ENCODE data around the gene ZNF625.

GRCh38 chr19:12113121-12113520, 43.4 kb downstream of the ZNF625 start:
- TF ChIP-seq FOXA2 (IDR thresholded peaks at IDR 0.05) (no peak), GABPA (IDR thresholded peaks at IDR 0.05 in 1 of 2, conservative IDR thresholded peaks at IDR 0.05 in 1 of 2) (no peak), RAD21 (IDR thresholded peaks at IDR 0.05) (no peak), YY1 (IDR thresholded peaks at IDR 0.05) (no peak), SP1 (IDR thresholded peaks at IDR 0.05) (no peak), RXRA (IDR thresholded peaks at IDR 0.05) (no peak), JUND (IDR thresholded peaks at IDR 0.05) (no peak), EGR1 (IDR thresholded peaks at IDR 0.05; ENCODE audit: low read depth in 2 of 2) (no peak), REST (IDR thresholded peaks at IDR 0.05) (no peak), FOXA1 (IDR thresholded peaks at IDR 0.05) (no peak), TAF1 (conservative IDR thresholded peaks at IDR 0.05) (no peak)
- TF ChIP-seq, protein P1, sequence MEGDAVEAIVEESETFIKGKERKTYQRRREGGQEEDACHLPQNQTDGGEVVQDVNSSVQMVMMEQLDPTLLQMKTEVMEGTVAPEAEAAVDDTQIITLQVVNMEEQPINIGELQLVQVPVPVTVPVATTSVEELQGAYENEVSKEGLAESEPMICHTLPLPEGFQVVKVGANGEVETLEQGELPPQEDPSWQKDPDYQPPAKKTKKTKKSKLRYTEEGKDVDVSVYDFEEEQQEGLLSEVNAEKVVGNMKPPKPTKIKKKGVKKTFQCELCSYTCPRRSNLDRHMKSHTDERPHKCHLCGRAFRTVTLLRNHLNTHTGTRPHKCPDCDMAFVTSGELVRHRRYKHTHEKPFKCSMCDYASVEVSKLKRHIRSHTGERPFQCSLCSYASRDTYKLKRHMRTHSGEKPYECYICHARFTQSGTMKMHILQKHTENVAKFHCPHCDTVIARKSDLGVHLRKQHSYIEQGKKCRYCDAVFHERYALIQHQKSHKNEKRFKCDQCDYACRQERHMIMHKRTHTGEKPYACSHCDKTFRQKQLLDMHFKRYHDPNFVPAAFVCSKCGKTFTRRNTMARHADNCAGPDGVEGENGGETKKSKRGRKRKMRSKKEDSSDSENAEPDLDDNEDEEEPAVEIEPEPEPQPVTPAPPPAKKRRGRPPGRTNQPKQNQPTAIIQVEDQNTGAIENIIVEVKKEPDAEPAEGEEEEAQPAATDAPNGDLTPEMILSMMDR (IDR thresholded peaks at IDR 0.05; ENCODE audit: low read depth, low read length, missing input control): no peak
- TF ChIP-seq, protein P2, sequence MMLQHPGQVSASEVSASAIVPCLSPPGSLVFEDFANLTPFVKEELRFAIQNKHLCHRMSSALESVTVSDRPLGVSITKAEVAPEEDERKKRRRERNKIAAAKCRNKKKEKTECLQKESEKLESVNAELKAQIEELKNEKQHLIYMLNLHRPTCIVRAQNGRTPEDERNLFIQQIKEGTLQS (IDR thresholded peaks at IDR 0.05): no peak
- TF ChIP-seq, protein P3, sequence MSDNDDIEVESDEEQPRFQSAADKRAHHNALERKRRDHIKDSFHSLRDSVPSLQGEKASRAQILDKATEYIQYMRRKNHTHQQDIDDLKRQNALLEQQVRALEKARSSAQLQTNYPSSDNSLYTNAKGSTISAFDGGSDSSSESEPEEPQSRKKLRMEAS (IDR thresholded peaks at IDR 0.05): no peak
